HG02610 (cell line): ENCODE results near the gene RDH16.
"Not testable (repeated sequence)": the region's sequence is repeated elsewhere in the genome, so short reads cannot be mapped to it uniquely, and the experiment has no call there.

Source experiments
- ATAC-seq: cut with Tn5 transposase; IDR thresholded peaks from one replicate; pipeline ENCODE4 v1.9.1; 2021; ENCODE audit warnings: mild to moderate bottlenecking, moderate library complexity; ENCODE audit not compliant: unreplicated experiment

The RDH16 gene

GRCh38 chr12:56989861-56990610 lies 32.6 kb upstream of the RDH16 start:
- ATAC-seq = no peak

GRCh38 chr12:56988207-56988739 lies 30.9 kb upstream of the RDH16 start:
- ATAC-seq = no peak

GRCh38 chr12:56987551-56988053 lies 30.2 kb upstream of the RDH16 start:
- ATAC-seq = peak; percentile 57

GRCh38 chr12:56987011-56987410 lies 29.6 kb upstream of the RDH16 start:
- no peak for ATAC-seq

- not testable (repeated sequence) for ATAC-seq
Measured at GRCh38 chr12:56985714-56986113, 28.3 kb upstream of the RDH16 start.

- ATAC-seq = no peak
Measured at GRCh38 chr12:56983386-56983785, 26.0 kb upstream of the RDH16 start.

GRCh38 chr12:56982578-56983236 lies 25.3 kb upstream of the RDH16 start:
- ATAC-seq = not testable (repeated sequence)

GRCh38 chr12:56980941-56981530 lies 23.6 kb upstream of the RDH16 start:
- no peak for ATAC-seq

- no peak for ATAC-seq
Measured at GRCh38 chr12:56980268-56980667, 22.9 kb upstream of the RDH16 start.

- no peak for ATAC-seq
Measured at GRCh38 chr12:56979628-56980027, 22.2 kb upstream of the RDH16 start.

- ATAC-seq = no peak
Measured at GRCh38 chr12:56978397-56979138, 21.2 kb upstream of the RDH16 start.

GRCh38 chr12:56977361-56977760 lies 20.0 kb upstream of the RDH16 start:
- not testable (repeated sequence) for ATAC-seq

- not testable (repeated sequence) for ATAC-seq
Measured at GRCh38 chr12:56974224-56974623, 16.8 kb upstream of the RDH16 start.

- not testable (repeated sequence) for ATAC-seq
Measured at GRCh38 chr12:56968910-56969309, 11.5 kb upstream of the RDH16 start.

- ATAC-seq = not testable (repeated sequence)
Measured at GRCh38 chr12:56965997-56966642, 8.7 kb upstream of the RDH16 start.

- not testable (repeated sequence) for ATAC-seq
Measured at GRCh38 chr12:56965124-56965523, 7.7 kb upstream of the RDH16 start.

- ATAC-seq = not testable (repeated sequence)
Measured at GRCh38 chr12:56963557-56963956, 6.1 kb upstream of the RDH16 start.

GRCh38 chr12:56962247-56962646 lies 4.8 kb upstream of the RDH16 start:
- not testable (repeated sequence) for ATAC-seq

- ATAC-seq = no peak
Measured at GRCh38 chr12:56958422-56958821, 1.0 kb upstream of the RDH16 start.

GRCh38 chr12:56955631-56956256 lies 1.7 kb downstream of the RDH16 start:
- no peak for ATAC-seq
